Stimulated activated CD8-positive, alpha-beta memory T cell treated with anti-CD3 and anti-CD28 coated beads, Interleukin-7, amount 100 ng/mL, for 4 hours (primary cell): ENCODE measurements around the gene SNF8.

Experiments
- DNase-seq, 2 donors: peaks; one replicate each; pipeline ENCODE4 v3.0.0-alpha.2; 2020; ENCODE audit warnings: low read depth in 2 of 2

Gene SNF8

DNA sequence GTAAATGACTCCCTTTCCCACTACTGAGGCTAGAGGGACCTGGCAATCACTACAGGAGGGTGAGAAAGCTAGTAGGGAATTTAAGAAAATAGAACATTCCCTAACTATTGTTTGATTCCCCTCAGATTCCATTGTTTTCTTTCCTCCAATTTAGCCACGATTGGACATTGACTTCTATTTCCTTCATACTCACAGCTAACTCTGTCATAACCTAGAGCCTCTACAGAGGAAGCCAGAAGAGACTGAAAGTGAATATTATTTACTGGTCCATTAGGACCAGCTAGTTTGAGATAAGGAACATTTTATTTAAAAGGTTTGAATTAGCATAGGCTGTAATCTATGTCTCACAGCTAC, 14.9 kb downstream of the SNF8 start:
- no peak for DNase-seq

- no peak for DNase-seq
These were observed 15.5 kb downstream of the SNF8 start for GRCh38 chr17:48928876-48929811.

DNA sequence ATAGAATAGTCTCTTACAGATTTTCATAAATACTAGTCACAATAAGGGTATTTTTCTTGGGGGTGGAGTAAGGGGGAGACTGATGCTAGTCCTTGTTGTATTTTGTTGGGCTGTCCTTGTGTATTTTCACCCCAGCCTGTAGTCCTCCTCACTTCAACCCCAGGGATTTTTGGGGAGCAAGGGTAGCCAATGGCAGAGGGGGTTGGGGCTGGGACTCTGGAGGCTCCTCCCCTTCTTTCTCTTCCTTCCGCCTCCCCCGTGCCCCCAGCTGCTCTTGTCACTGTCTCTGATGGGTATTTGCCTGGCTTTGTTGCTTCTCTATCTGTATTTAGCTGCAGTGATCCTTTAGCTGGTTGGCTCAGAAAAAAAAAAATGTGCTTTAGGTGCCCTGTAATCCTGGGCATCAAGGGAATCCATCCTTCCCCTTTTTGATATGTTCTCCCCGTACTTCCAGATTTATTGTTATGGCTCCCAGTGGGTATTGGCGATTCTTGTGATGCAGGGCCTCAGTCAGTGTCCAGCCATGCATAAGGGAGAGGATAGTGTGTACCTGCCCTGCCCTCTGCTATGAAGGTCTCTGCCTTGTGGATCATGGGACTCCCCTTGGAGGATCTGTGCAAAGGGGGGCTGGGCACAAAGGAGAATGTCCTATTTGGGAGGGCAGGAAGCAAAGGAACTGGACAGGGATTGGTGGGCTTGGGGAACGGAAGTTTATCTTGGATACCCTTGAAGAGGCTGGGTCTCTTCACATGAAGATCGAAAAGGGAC, 16.5 kb downstream of the SNF8 start:
- DNase-seq: no peak

DNA sequence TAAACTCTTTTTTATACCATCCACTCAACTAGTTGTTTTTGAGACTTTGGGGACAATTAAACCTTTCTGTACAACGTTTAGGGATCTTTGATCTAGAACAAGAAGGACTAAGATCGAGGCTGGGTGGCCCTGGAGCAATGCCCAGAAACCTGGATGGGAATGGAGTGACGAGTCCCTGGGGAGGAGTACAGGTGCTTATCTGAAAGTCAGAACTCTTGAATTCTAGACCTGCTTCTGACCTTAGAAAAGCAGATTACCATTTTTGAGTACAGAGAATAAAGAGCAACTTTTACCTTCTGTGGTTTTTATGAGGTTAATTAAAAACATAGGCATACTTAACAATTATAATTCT, 18.7 kb downstream of the SNF8 start:
- DNase-seq: no peak

- no peak for DNase-seq
These were observed 19.2 kb downstream of the SNF8 start for GRCh38 chr17:48925251-48925990.

DNA sequence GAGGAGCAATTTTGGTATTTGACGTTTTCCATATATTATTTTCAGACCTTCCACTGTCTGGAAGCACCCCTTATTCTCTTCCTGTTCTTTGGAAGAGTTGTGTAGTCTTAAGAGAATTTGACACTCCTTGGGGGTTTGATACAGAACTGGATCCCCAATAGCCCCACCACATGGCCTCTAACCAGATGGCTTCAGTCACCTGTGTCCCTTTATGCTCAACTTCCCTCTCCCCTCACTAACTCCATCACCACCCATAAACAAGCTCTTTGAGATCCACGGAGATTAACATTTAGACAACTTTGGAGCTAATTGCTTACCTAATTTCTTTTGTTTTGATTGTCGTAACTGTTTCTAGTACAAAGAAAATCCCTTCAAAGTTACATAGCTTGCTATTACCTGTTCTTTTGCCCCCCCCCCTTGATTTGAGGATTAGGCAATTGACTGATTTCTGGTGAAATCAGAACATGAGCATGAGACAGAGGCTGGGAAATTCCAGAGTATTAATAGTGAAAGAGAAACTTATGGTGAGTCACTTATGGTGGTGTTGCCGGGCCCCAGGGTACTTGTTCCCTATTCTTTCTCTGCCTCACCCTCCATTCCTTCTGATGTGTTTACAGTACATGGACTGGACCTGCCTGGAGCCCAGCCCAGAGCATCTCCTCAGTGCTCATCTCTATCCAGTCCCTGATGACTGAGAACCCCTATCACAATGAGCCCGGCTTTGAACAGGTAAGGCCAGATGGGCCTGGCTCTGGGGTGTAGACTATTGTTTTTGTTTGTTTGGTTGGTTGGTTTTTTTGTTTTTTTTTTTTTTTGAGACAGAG, 29.0 kb downstream of the SNF8 start:
- DNase-seq: peak in 1 of 2 donors; percentile 28

DNA sequence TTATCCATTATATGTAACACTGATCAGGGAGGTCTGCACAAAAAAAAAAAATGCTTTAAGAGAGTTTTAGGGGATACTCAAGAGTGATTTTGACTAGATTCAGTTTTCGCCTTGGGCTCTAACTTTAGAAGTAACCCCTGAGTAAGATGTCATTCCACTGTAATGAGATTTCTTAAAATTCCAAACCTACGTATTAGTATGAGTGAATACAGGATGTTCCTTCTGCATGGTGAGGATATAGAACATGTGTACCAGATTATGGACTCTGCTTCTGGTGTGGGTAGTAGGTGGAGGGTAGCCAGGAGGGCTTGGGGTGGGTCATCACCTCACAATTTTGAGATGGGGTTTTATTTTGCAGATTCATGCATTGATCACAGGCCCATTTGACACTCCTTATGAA, 32.2 kb downstream of the SNF8 start:
- DNase-seq: no peak

DNA sequence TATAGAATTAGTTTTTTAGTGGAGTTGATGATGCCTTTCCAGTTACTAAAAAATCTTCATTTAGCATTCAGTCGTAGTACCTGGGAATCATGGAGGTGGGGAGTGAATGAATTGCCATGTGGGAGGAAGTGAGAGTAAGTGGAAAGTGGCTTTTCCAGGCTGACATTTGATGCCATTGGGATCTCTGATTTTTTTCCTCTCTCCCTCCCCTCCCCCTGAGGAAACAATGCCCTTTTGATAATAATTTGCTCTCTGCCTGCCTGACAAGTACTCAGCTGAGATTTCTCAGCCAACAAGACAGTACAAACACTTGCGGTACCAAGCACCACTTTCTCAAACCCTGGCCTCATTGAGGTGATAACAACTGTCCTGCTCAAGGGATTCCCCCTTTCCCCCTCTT, 34.3 kb downstream of the SNF8 start:
- no peak for DNase-seq

DNA sequence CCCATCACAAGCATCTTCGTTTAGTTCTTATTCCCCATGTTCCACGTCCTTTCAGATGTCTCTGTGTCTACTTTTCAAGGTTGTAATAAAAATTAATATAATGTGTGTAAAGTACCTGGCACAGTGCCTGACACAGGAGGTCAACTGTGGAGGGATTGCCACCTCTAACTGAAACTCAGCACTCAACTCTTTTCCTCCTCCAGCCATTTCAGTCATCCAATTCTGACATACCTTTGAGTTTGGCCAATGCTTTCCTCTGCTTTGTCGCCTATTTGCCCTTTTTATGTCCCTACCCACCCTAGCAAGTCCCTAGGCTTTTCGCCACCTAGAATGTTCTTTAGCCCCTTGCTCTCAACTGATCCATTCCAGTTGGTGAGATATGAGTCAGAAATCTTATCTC, 34.9 kb downstream of the SNF8 start:
- DNase-seq: no peak

DNA sequence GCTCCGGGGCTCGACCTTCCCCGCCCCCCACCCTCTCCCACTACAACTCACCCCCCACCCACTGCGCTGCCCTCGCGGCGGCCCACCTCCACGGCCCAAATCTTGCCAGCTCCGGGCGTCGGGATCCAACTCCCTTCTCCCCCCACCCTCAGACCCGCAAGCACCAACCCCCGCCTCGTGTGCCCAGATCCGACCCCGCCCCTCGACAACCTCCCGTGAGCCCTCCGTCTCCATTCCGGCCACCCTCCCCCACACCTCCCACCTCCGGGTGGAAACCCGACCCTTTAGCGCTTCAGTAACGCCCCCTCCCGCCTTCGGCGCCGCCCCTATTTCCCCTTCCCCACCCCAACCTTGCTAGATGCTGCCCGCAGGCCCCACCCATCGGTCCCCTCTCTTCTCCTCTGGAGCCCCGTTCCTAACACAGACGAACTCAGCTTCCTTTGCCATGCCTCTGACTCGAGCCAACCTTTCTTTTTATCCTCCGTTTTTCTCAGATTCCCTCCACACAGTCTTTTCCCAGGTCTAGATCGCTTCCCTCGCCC, 35.7 kb downstream of the SNF8 start:
- DNase-seq: peak; percentile 89 to 92

DNA sequence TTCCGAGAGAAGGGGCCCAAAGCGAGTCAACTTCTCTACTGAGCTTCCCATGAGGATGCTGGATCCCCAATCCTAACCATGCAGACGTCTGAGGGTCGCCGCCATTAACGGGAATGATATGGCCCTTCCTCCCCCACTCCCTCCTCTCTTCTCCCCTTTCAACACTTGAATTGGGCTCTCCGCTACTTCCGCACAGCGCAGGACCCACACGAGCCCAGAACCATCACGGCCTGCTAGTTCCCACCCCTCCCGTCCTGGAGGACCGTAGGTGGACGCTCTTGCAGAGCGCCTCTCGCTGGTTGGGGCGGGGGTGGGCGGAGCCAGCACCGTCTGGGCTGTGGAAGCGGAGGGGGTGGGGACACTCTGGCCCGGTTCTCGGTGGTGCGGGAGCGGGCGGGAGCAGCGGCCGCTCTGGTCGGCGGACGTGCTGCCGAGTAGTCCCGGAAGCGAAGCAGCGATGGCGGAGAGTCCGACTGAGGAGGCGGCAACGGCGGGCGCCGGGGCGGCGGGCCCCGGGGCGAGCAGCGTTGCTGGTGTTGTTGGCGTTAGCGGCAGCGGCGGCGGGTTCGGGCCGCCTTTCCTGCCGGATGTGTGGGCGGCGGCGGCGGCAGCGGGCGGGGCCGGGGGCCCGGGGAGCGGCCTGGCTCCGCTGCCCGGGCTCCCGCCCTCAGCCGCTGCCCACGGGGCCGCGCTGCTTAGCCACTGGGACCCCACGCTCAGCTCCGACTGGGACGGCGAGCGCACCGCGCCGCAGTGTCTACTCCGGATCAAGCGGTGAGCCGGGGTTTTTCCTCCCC, 36.4 kb downstream of the SNF8 start, which contains the start of gene UBE2Z:
Gene UBE2Z (plus strand): TSS at position 361 of the 797 bp plus-strand sequence. CDS start 97 bp downstream, at position 458.
- peak; percentile 75 to 87 for DNase-seq

DNA sequence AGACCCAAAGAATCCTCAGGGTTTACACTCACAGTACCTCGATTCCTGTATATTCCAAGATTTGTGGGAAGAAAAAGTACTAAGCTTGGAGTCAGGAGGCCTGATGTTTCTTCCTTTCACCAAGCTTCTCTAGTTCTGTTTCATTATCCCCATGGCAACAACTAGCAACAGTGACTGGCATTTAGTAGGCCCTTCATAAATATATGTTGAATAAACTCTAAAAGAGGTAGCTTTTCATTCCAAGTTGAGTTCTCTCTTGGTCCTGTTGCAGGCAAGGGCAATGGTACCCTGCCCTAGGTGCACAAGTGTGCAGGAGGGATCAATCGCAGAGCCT, 37.0 kb downstream of the SNF8 start:
- DNase-seq: no peak

DNA sequence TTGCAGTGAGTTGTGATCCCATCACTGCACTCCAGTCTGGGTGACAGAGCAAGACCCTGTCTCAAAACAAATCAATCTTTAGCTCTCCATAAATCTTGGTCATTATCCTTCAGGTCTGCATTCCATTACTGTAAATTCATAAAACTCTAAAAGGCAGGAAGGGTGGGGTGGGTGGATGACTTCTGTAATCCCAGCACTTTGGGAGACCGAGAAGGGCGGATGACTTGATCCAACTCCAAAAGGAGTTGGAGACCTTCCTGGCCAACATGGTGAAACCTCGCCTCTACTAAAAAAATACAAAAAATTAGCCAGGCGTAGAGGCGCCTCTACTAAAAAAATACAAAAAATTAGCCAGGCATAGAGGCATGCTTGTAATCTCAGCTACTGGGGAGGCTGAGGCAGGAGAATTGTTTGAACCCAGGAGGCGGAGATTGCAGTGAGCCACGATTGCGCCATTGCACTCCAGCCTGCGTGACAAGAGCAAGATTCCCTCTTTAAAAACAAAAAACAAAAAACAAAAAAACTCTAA, 38.6 kb downstream of the SNF8 start:
- no peak for DNase-seq

GRCh38 chr17:48904428-48904827, 40.2 kb downstream of the SNF8 start:
- DNase-seq: no peak

DNA sequence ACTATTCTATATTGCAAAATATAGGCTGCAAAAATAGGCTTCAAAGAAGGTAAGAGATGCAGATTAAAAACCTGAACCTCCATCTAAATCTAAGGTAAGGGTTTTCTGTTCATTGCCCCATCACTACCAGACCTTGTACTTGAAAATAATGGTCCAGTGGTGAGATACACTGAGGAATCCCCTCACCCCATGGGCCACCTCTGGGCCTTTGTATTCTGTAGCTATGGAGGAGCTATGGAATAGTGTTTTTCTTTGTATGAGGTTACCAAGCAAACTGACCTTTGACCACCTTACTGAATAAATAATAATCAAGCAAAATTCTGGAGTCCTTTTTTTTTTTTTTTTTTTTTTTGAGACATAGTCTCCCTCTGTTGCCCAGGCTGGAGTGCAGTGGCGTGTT, 41.2 kb downstream of the SNF8 start:
- DNase-seq: no peak

GRCh38 chr17:48901241-48901640, 43.4 kb downstream of the SNF8 start:
- DNase-seq: no peak

- no peak for DNase-seq
These were observed 49.8 kb downstream of the SNF8 start for GRCh38 chr17:48894886-48895285.

- no peak for DNase-seq
These were observed 50.8 kb downstream of the SNF8 start for GRCh38 chr17:48893646-48894508.

GRCh38 chr17:48892940-48893645, 51.5 kb downstream of the SNF8 start:
- DNase-seq: no peak
